Measurements from ENCODE around the gene PCDHB14. TPM values are rescaled to one million over a fixed set of nuclear protein-coding genes. Genes with fewer than 3 reads are reported as not detected.

The PCDHB14 gene
- total RNA-seq, 4 donors from 2014 or later = 1.4 to 3.3 (median 2.8) TPM

- Histone ChIP-seq H3K4me3 (no peak overlapping the region), H3K27ac (no peak overlapping the region), H3K9me3 (peaks cover 99 to 100% of the 10 kb centered on the region in 2 donors), H3K36me3 (peaks cover 0 to 5% (median 2%) of the 10 kb centered on the region in 4 donors), H3K27me3 (no peaks in the 10 kb centered on the region), H3K4me1 (no peaks in the 10 kb centered on the region)
- no peak for TF ChIP-seq POLR2A (IDR thresholded peaks at IDR 0.05)
- TF ChIP-seq EP300 (IDR thresholded peaks at IDR 0.05; ENCODE audit: low read depth) = no peak
- TF ChIP-seq CTCF (IDR thresholded peaks at IDR 0.05) = no peak
- TF ChIP-seq POLR2AphosphoS5 (IDR thresholded peaks at IDR 0.05) = no peak
- intact Hi-C loops (cut with DNase I; ENCODE audit: low total_unique reads) (no loop called here), in situ Hi-C loops (cut with MboI; ENCODE audit: low pct_ligation_motif_present in 1 of 4, low pct_unique_long_range_greater_than_20kb in 1 of 4, low sequenced_read_pairs in 3 of 4) (no loop called here)
- no peak for DNase-seq
Measured at GRCh38 chr5:141258948-141259347, 35.8 kb downstream of the PCDHB14 start.

GRCh38 chr5:141260458-141261237 is 37.5 kb downstream of the PCDHB14 start:
- 60 to 66% methylated on average over 3 to 5 of the region's 5 CpGs for WGBS, 2 donors (ENCODE audit: low coverage in 1 of 2)
- intact Hi-C loops (cut with DNase I; ENCODE audit: low total_unique reads) = no loop called here
- H3K4me1 ChIP-seq = no peaks in the 10 kb centered on the region
- H3K27me3 ChIP-seq = no peaks in the 10 kb centered on the region
- TF ChIP-seq POLR2A (IDR thresholded peaks at IDR 0.05) = no peak
- DNase-seq = no peak
- peaks cover 100% of the 10 kb centered on the region in 2 donors for H3K9me3 ChIP-seq
- in situ Hi-C loops (cut with MboI; ENCODE audit: low pct_ligation_motif_present in 1 of 4, low pct_unique_long_range_greater_than_20kb in 1 of 4, low sequenced_read_pairs in 3 of 4) = no loop called here
- no peak overlapping the region for H3K4me3 ChIP-seq
- H3K36me3 ChIP-seq = peaks cover 0 to 5% (median 2%) of the 10 kb centered on the region in 4 donors
- no peak overlapping the region for H3K27ac ChIP-seq

- DNase-seq = no peak
- Histone ChIP-seq H3K36me3 (peaks cover 0 to 5% (median 2%) of the 10 kb centered on the region in 4 donors), H3K27ac (no peak overlapping the region), H3K9me3 (peaks cover 100% of the 10 kb centered on the region in 2 donors), H3K4me1 (no peaks in the 10 kb centered on the region), H3K4me3 (no peak overlapping the region), H3K27me3 (no peaks in the 10 kb centered on the region)
- TF ChIP-seq EP300 (IDR thresholded peaks at IDR 0.05; ENCODE audit: low read depth) (no peak), POLR2A (IDR thresholded peaks at IDR 0.05) (no peak), POLR2AphosphoS5 (IDR thresholded peaks at IDR 0.05) (no peak), CTCF (IDR thresholded peaks at IDR 0.05) (no peak)
- 71 to 72% methylated on average over 1 of the region's 1 CpG for whole genome bisulfite sequencing, 2 donors (ENCODE audit: low coverage in 1 of 2)
- in situ Hi-C loops (cut with MboI; ENCODE audit: low pct_ligation_motif_present in 1 of 4, low pct_unique_long_range_greater_than_20kb in 1 of 4, low sequenced_read_pairs in 3 of 4) (no loop called here), intact Hi-C loops (cut with DNase I; ENCODE audit: low total_unique reads) (no loop called here)
Measured at GRCh38 chr5:141261238-141261546, 38.0 kb downstream of the PCDHB14 start.

GRCh38 chr5:141269195-141269594 is 46.1 kb downstream of the PCDHB14 start:
- WGBS, 2 donors (ENCODE audit: low coverage in 1 of 2) = 96% methylated on average over 4 of the region's 4 CpGs; no CpG with 5 or more reads in 1 of the 2 donors
- intact Hi-C loops (cut with DNase I; ENCODE audit: low total_unique reads) = no loop called here
- TF ChIP-seq CTCF (IDR thresholded peaks at IDR 0.05) (no peak), EP300 (IDR thresholded peaks at IDR 0.05; ENCODE audit: low read depth) (no peak), POLR2A (IDR thresholded peaks at IDR 0.05) (no peak), POLR2AphosphoS5 (IDR thresholded peaks at IDR 0.05) (no peak)
- Histone ChIP-seq H3K36me3 (no peaks in the 10 kb centered on the region), H3K27me3 (no peaks in the 10 kb centered on the region), H3K4me1 (no peaks in the 10 kb centered on the region), H3K27ac (no peak overlapping the region), H3K9me3 (peaks cover 90 to 96% of the 10 kb centered on the region in 2 donors), H3K4me3 (no peak overlapping the region)
- in situ Hi-C loops (cut with MboI; ENCODE audit: low pct_ligation_motif_present in 1 of 4, low pct_unique_long_range_greater_than_20kb in 1 of 4, low sequenced_read_pairs in 3 of 4) = no loop called here
- DNase-seq = no peak

GRCh38 chr5:141272906-141273305 is 49.8 kb downstream of the PCDHB14 start:
- H3K9me3 ChIP-seq = peaks cover 77 to 88% of the 10 kb centered on the region in 2 donors
- TF ChIP-seq POLR2AphosphoS5 (IDR thresholded peaks at IDR 0.05) = no peak
- TF ChIP-seq POLR2A (IDR thresholded peaks at IDR 0.05) = no peak
- TF ChIP-seq EP300 (IDR thresholded peaks at IDR 0.05; ENCODE audit: low read depth) = no peak
- TF ChIP-seq CTCF (IDR thresholded peaks at IDR 0.05) = no peak
- WGBS, 2 donors (ENCODE audit: low coverage in 1 of 2) = 57 to 67% methylated on average over 1 to 3 of the region's 3 CpGs
- no peaks in the 10 kb centered on the region for H3K36me3 ChIP-seq
- DNase-seq = no peak
- H3K4me3 ChIP-seq = no peak overlapping the region
- H3K27me3 ChIP-seq = no peaks in the 10 kb centered on the region
- intact Hi-C loops (cut with DNase I; ENCODE audit: low total_unique reads) (no loop called here), in situ Hi-C loops (cut with MboI; ENCODE audit: low pct_ligation_motif_present in 1 of 4, low pct_unique_long_range_greater_than_20kb in 1 of 4, low sequenced_read_pairs in 3 of 4) (no loop called here)
- H3K4me1 ChIP-seq = no peaks in the 10 kb centered on the region
- no peak overlapping the region for H3K27ac ChIP-seq

Measured in transverse colon (tissue), 4 donors.